Pancreas (tissue), 10 donors: ENCODE measurements around the gene APBA2. TPM values are rescaled to one million over a fixed set of nuclear protein-coding genes. Genes with fewer than 3 reads are reported as not detected.

Experiments
- ATAC-seq, 4 donors: fragments of 200-7000 bp; cut with Tn5 transposase; one replicate each; pipeline versions ENCODE4 v1.8.0 to v1.9.1; 2020; ENCODE audit warnings: mild to moderate bottlenecking in 4 of 4, moderate library complexity in 4 of 4
- DNase-seq, 6 donors: peaks; one replicate each; pipeline ENCODE4 v3.0.0-alpha.2; 2020
- FAIRE-seq: peaks from 2 replicates; lab custom pipeline; 2012; peaks lifted over from hg19 to GRCh38; lab: Jason Lieb, UNC
- H3K27ac ChIP-seq, 4 donors: fragments of 200-600 bp; sonication (generic); 1 replicate in 3 of 4; 2 replicates in 1 of 4; pipeline versions ENCODE4 v1.5.0 to v1.8.0; 2020
- H3K27me3 ChIP-seq, 4 donors: fragments of 200-600 bp; one replicate each; pipeline ENCODE4 v1.8.0; 2021
- H3K36me3 ChIP-seq, 3 donors: fragments of 200-600 bp; sonication (generic) in 1 of 3; one replicate each; pipeline versions ENCODE4 v1.5.0 to v1.8.0; 2020 to 2021
- H3K4me1 ChIP-seq, 3 donors: fragments of 200-600 bp; one replicate each; pipeline ENCODE4 v1.8.0; 2021
- H3K4me3 ChIP-seq, 4 donors: fragments of 200-600 bp; sonication (generic) in 2 of 4; one replicate each; pipeline versions ENCODE4 v1.5.0 to v1.8.0; 2020 to 2021
- H3K9me3 ChIP-seq, 4 donors: fragments of 200-600 bp; one replicate each; pipeline ENCODE4 v1.8.0; 2021
- CTCF ChIP-seq, 4 donors: fragments of 200-600 bp; sonication (generic) in 3 of 4; IDR thresholded peaks; one replicate each; pipeline versions ENCODE4 v1.5.0 to v1.8.0; 2021; ENCODE audit warnings: antibody characterized with exemption in 4 of 4
- WGBS, 2 donors: extraction: QIAGEN DNeasy Blood & Tissue Kit; methylation state at CpG; one replicate each; pipeline ENCODE4 v1.1.7; 2013; 5-methylcytosine and 5-hydroxymethylcytosine counted together
- intact Hi-C, 3 donors: fragments of 100-400 bp; cut with DNase I; formaldehyde crosslinking; loops; one replicate each; pipeline versions ENCODE4 v1.11.1 to v1.14.2; 2022
- polyA plus RNA-seq, 2 donors: library from polyadenylated mRNA; stranded (reverse); fragments of 200-250 nt; gene quantifications; one replicate each; pipeline ENCODE4 v1.2.3, GENCODE V29; 2013
- total RNA-seq, 6 donors: library from RNA; stranded (reverse); fragmentation: NEBNext Ultra II Directional in 4 of 6; extraction: Animal tissue kit (Norgen Biotek cat#: 25700) in 4 of 6; gene quantifications; one replicate each; pipeline versions ENCODE4 v1.2.1 to v1.2.4, GENCODE V29; 2021 to 2023
- donor health status: healthy with polysubstance abuse.
- donor health status: DM: no; HTN: no; CAD: no; lungs with moderate emphysema.
- donor health status: DM: no; HTN: no; CAD: no.
- donor health status: control.
- donor health status: control.
- donor health status: Bipolar disorder and iron deficiency.
- donor health status: DM: yes; HTN: yes; CAD: no.
- donor health status: DM: no; HTN: no; CAD: no.
- donor health status: DM: no; HTN: no; CAD: no.
- donor health status: DM: yes; HTN: yes; CAD: no.

The APBA2 gene
- total and polyA plus RNA-seq, 8 donors = 3.9 to 10.3 (median 6.7) TPM

GRCh38 chr15:29032229-29032625 is 146.5 kb downstream of the APBA2 start:
- 77 to 84% methylated on average over 4 of the region's 4 CpGs for WGBS, 2 donors
- no peak for ATAC-seq
- intact Hi-C loops = no loop called here
- DNase-seq = no peak
- TF ChIP-seq CTCF (IDR thresholded peaks at IDR 0.05) = no peak
- Histone ChIP-seq H3K9me3 (no peaks in the 10 kb centered on the region), H3K4me1 (peaks cover 7 to 8% (median 8%) of the 10 kb centered on the region in 3 donors), H3K4me3 (no peak overlapping the region), H3K27me3 (no peaks in the 10 kb centered on the region), H3K36me3 (no peaks in the 10 kb centered on the region), H3K27ac (no peak overlapping the region)
- no peak for FAIRE-seq

- H3K4me1 ChIP-seq = peaks cover 7 to 8% (median 8%) of the 10 kb centered on the region in 3 donors
- H3K4me3 ChIP-seq = no peak overlapping the region
- DNase-seq = no peak
- no peaks in the 10 kb centered on the region for H3K9me3 ChIP-seq
- no peaks in the 10 kb centered on the region for H3K36me3 ChIP-seq
- TF ChIP-seq CTCF (IDR thresholded peaks at IDR 0.05) = no peak
- H3K27ac ChIP-seq = no peak overlapping the region
- no peak for ATAC-seq
- no peak for FAIRE-seq
- no peaks in the 10 kb centered on the region for H3K27me3 ChIP-seq
- WGBS, 2 donors = 92 to 93% methylated on average over 5 of the region's 5 CpGs
- intact Hi-C loops = no loop called here
Measured at GRCh38 chr15:29032751-29033150, 147.0 kb downstream of the APBA2 start.

GRCh38 chr15:29034151-29034550 is 148.4 kb downstream of the APBA2 start:
- Histone ChIP-seq H3K27me3 (no peaks in the 10 kb centered on the region), H3K27ac (no peak overlapping the region), H3K4me1 (peaks cover 7 to 8% (median 8%) of the 10 kb centered on the region in 3 donors), H3K36me3 (no peaks in the 10 kb centered on the region), H3K4me3 (no peak overlapping the region), H3K9me3 (no peaks in the 10 kb centered on the region)
- no peak for TF ChIP-seq CTCF (IDR thresholded peaks at IDR 0.05)
- no peak for FAIRE-seq
- no peak for ATAC-seq
- DNase-seq = no peak
- intact Hi-C loops = no loop called here
- 51 to 61% methylated on average over 3 of the region's 3 CpGs for WGBS, 2 donors

- no peak for TF ChIP-seq CTCF (IDR thresholded peaks at IDR 0.05)
- peaks cover 7 to 8% (median 8%) of the 10 kb centered on the region in 3 donors for H3K4me1 ChIP-seq
- no peaks in the 10 kb centered on the region for H3K36me3 ChIP-seq
- intact Hi-C loops = no loop called here
- no peak overlapping the region for H3K4me3 ChIP-seq
- no peaks in the 10 kb centered on the region for H3K27me3 ChIP-seq
- no peak for DNase-seq
- no peak overlapping the region for H3K27ac ChIP-seq
- FAIRE-seq = no peak
- 54 to 61% methylated on average over 4 of the region's 4 CpGs for WGBS, 2 donors
- ATAC-seq = peak in 2 of 4 donors; percentile 5 to 8
- H3K9me3 ChIP-seq = no peaks in the 10 kb centered on the region
Measured at GRCh38 chr15:29034593-29035335, 149.0 kb downstream of the APBA2 start.
